Measurements from ENCODE around the gene PTPN3.
"Not testable (repeated sequence)": the region's sequence is repeated elsewhere in the genome, so short reads cannot be mapped to it uniquely, and the experiment has no call there.

The PTPN3 gene

DNA sequence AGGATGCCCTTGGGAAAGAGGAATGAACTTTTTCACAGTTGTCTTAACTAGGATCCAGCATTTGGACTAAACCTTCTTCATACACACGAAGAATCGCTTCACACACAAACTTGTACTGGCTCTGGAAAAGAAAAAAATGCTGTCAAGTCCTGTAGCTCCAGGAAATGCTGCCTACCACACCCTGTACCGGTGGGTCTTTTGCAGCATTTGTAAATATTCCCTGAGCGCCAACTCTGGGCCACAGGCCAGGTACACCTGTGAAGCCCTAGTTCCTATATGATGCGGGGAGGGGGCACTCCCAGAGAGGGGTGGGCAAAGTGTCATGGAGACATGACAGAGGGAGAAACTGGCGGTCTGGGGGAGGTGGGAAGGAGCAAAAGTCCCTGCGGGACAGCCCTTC, 118.6 kb downstream of the PTPN3 start:
- Histone ChIP-seq H3K9ac (ENCODE audit: low read depth, low read length) (no peak overlapping the region), H3K4me2 (ENCODE audit: low read length) (no peak overlapping the region), H3K27me3 (ENCODE audit: control insufficient read depth, insufficient read depth, low read length) (no peaks in the 10 kb centered on the region), H3K4me3 (ENCODE audit: low read length) (no peak overlapping the region), H3K4me1 (ENCODE audit: control insufficient read depth, insufficient read depth, low read length) (no peaks in the 10 kb centered on the region), H3K36me3 (ENCODE audit: insufficient read depth, low read length) (peaks cover 12% of the 10 kb centered on the region), H3K9me3 (replicated peaks; ENCODE audit: low read length) (no peaks in the 10 kb centered on the region)

DNA sequence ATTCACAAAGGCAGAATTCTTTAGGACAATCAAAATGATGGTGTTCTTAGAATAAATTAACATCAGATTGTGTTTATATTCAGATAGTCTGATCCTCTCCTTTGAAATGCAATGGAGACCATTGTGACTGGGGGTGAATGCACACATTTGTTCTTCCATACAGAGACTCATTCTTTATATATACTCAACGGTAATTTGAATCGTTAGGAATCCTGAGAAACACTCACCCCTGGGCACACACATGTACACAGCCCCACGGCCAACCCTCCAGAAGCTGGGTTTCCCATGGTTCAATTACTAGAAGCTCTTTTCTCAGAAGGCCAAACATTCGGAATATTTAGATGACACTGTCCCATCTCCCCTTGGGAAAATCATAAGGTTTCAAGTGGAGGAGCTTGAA, 119.8 kb downstream of the PTPN3 start:
- H3K9me3 ChIP-seq (replicated peaks; ENCODE audit: low read length): no peaks in the 10 kb centered on the region
- H3K4me1 ChIP-seq (ENCODE audit: control insufficient read depth, insufficient read depth, low read length): no peaks in the 10 kb centered on the region
- no peaks in the 10 kb centered on the region for H3K27me3 ChIP-seq (ENCODE audit: control insufficient read depth, insufficient read depth, low read length)
- H3K4me3 ChIP-seq (ENCODE audit: low read length): no peak overlapping the region
- no peak overlapping the region for H3K4me2 ChIP-seq (ENCODE audit: low read length)
- no peak overlapping the region for H3K9ac ChIP-seq (ENCODE audit: low read depth, low read length)
- peaks cover 11% of the 10 kb centered on the region for H3K36me3 ChIP-seq (ENCODE audit: insufficient read depth, low read length)

DNA sequence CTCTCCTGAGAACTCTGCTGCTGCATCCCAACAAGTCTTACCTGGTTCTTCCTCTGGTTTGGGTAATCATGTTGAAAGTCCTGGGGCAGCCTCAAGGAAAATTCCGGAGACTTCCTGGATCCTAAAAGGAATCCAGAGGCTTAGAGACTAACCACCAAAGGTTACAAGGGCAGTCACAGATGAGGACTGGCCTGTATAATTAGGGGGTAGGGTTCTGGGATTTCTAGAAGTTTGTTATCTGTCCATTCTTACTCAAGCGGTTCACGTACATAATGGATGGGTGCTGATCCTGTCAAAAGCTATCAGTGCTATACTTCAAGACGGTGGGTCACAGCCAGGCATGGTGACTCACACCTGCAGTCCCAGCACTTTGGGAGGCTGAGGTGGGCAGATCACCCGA, 125.9 kb downstream of the PTPN3 start:
- H3K4me2 ChIP-seq (ENCODE audit: low read length): no peak overlapping the region
- H3K4me1 ChIP-seq (ENCODE audit: control insufficient read depth, insufficient read depth, low read length): no peaks in the 10 kb centered on the region
- H3K9ac ChIP-seq (ENCODE audit: low read depth, low read length): no peak overlapping the region
- no peak overlapping the region for H3K4me3 ChIP-seq (ENCODE audit: low read length)
- no peaks in the 10 kb centered on the region for H3K9me3 ChIP-seq (replicated peaks; ENCODE audit: low read length)
- H3K36me3 ChIP-seq (ENCODE audit: insufficient read depth, low read length): no peaks in the 10 kb centered on the region
- no peaks in the 10 kb centered on the region for H3K27me3 ChIP-seq (ENCODE audit: control insufficient read depth, insufficient read depth, low read length)

- H3K4me3 ChIP-seq (ENCODE audit: low read length): no peak overlapping the region
- H3K4me1 ChIP-seq (ENCODE audit: control insufficient read depth, insufficient read depth, low read length): no peaks in the 10 kb centered on the region
- no peak overlapping the region for H3K4me2 ChIP-seq (ENCODE audit: low read length)
- no peaks in the 10 kb centered on the region for H3K9me3 ChIP-seq (replicated peaks; ENCODE audit: low read length)
- H3K9ac ChIP-seq (ENCODE audit: low read depth, low read length): no peak overlapping the region
- no peaks in the 10 kb centered on the region for H3K27me3 ChIP-seq (ENCODE audit: control insufficient read depth, insufficient read depth, low read length)
- no peaks in the 10 kb centered on the region for H3K36me3 ChIP-seq (ENCODE audit: insufficient read depth, low read length)
Observed at GRCh38 chr9:109371374-109371773, 126.7 kb downstream of the PTPN3 start.

DNA sequence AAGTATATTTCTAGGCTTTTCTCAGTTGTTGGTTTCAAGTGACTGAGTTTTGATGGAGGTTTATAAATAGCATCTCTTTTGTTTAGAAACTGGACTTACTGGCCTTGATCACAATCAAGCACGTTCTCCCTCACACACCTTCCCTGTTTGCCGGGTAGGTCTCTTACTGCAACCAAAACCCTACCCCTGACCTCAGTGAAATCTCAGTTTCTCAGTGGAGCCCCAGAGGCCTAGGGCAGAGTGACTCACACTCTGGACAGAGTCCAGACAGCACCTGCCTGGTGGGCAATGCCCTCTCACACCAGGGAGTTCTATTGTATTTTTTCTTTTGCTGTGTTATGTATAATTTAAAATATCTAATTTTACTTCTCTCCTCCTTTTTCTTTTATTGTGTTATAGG, 128.8 kb downstream of the PTPN3 start:
- no peaks in the 10 kb centered on the region for H3K9me3 ChIP-seq (replicated peaks; ENCODE audit: low read length)
- no peak overlapping the region for H3K4me3 ChIP-seq (ENCODE audit: low read length)
- H3K4me2 ChIP-seq (ENCODE audit: low read length): no peak overlapping the region
- H3K27me3 ChIP-seq (ENCODE audit: control insufficient read depth, insufficient read depth, low read length): peaks cover 10% of the 10 kb centered on the region
- no peaks in the 10 kb centered on the region for H3K4me1 ChIP-seq (ENCODE audit: control insufficient read depth, insufficient read depth, low read length)
- no peak overlapping the region for H3K9ac ChIP-seq (ENCODE audit: low read depth, low read length)
- H3K36me3 ChIP-seq (ENCODE audit: insufficient read depth, low read length): no peaks in the 10 kb centered on the region

DNA sequence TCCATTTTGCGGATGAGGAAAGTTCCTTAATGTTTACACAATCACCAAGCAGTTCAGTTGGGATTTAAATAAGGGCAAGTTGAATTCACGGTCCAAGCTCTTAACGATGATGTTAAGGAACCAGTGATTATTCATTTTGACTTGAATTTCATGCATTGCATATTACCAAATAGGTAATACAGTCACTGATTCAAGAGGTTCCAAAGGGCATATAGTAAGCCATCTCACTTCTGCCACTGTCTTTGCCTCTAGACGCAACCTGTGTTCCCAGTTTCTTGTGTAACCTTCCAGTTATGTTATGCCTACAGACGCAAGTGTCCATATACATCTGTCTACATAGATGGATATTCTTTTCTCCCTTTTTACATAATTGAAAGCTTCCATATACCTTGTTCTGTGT, 137.3 kb downstream of the PTPN3 start:
- Histone ChIP-seq H3K4me1 (ENCODE audit: control insufficient read depth, insufficient read depth, low read length) (no peaks in the 10 kb centered on the region), H3K4me2 (ENCODE audit: low read length) (no peak overlapping the region), H3K36me3 (ENCODE audit: insufficient read depth, low read length) (no peaks in the 10 kb centered on the region), H3K27me3 (ENCODE audit: control insufficient read depth, insufficient read depth, low read length) (peaks cover 23% of the 10 kb centered on the region), H3K9ac (ENCODE audit: low read depth, low read length) (no peak overlapping the region), H3K4me3 (ENCODE audit: low read length) (no peak overlapping the region), H3K9me3 (replicated peaks; ENCODE audit: low read length) (no peaks in the 10 kb centered on the region)

- H3K9me3 ChIP-seq (replicated peaks; ENCODE audit: low read length); H3K4me3 ChIP-seq (ENCODE audit: low read length); H3K9ac ChIP-seq (ENCODE audit: low read depth, low read length); H3K4me2 ChIP-seq (ENCODE audit: low read length); H3K36me3 ChIP-seq (ENCODE audit: insufficient read depth, low read length); H3K4me1 ChIP-seq (ENCODE audit: control insufficient read depth, insufficient read depth, low read length): not testable (repeated sequence)
- H3K27me3 ChIP-seq (ENCODE audit: control insufficient read depth, insufficient read depth, low read length): peaks cover 26% of the 10 kb centered on the region
Observed at GRCh38 chr9:109358968-109359603, 139.0 kb downstream of the PTPN3 start.

- Histone ChIP-seq H3K27me3 (ENCODE audit: control insufficient read depth, insufficient read depth, low read length) (peaks cover 52% of the 10 kb centered on the region), H3K9me3 (replicated peaks; ENCODE audit: low read length) (no peaks in the 10 kb centered on the region), H3K4me2 (ENCODE audit: low read length) (no peak overlapping the region), H3K36me3 (ENCODE audit: insufficient read depth, low read length) (no peaks in the 10 kb centered on the region), H3K4me3 (ENCODE audit: low read length) (no peak overlapping the region), H3K4me1 (ENCODE audit: control insufficient read depth, insufficient read depth, low read length) (no peaks in the 10 kb centered on the region), H3K9ac (ENCODE audit: low read depth, low read length) (no peak overlapping the region)
Observed at GRCh38 chr9:109355564-109356297, 142.4 kb downstream of the PTPN3 start.

- Histone ChIP-seq H3K4me3 (ENCODE audit: low read length) (no peak overlapping the region), H3K4me2 (ENCODE audit: low read length) (no peak overlapping the region), H3K36me3 (ENCODE audit: insufficient read depth, low read length) (no peaks in the 10 kb centered on the region), H3K9ac (ENCODE audit: low read depth, low read length) (no peak overlapping the region), H3K9me3 (replicated peaks; ENCODE audit: low read length) (no peaks in the 10 kb centered on the region), H3K4me1 (ENCODE audit: control insufficient read depth, insufficient read depth, low read length) (peaks cover 5% of the 10 kb centered on the region), H3K27me3 (ENCODE audit: control insufficient read depth, insufficient read depth, low read length) (peaks cover 55% of the 10 kb centered on the region)
Observed at GRCh38 chr9:109354190-109354589, 143.9 kb downstream of the PTPN3 start.

DNA sequence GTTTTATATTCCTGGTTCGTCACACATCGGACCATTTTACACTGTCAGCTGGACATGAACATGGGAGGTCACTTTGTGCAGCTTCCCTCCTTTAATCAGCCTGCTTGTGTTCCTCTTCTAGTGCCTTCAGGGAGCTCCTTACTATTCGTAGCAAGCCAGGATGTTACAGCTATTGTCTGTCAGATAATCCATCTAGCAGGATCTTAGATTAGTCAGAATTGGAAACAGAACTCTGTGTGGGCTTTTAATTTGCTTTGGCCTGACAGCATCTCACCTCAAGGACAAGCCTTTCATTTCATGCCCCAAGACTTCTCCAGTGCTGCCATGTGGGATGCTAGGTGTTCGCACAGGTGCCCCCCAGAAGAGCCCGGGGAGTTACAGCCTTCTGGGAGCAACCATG, 147.1 kb downstream of the PTPN3 start:
- Histone ChIP-seq H3K4me3 (ENCODE audit: low read length) (no peak overlapping the region), H3K9me3 (replicated peaks; ENCODE audit: low read length) (no peaks in the 10 kb centered on the region), H3K4me1 (ENCODE audit: control insufficient read depth, insufficient read depth, low read length) (peaks cover 9% of the 10 kb centered on the region), H3K4me2 (ENCODE audit: low read length) (no peak overlapping the region), H3K9ac (ENCODE audit: low read depth, low read length) (no peak overlapping the region), H3K27me3 (ENCODE audit: control insufficient read depth, insufficient read depth, low read length) (peaks cover 68% of the 10 kb centered on the region), H3K36me3 (ENCODE audit: insufficient read depth, low read length) (no peaks in the 10 kb centered on the region)

DNA sequence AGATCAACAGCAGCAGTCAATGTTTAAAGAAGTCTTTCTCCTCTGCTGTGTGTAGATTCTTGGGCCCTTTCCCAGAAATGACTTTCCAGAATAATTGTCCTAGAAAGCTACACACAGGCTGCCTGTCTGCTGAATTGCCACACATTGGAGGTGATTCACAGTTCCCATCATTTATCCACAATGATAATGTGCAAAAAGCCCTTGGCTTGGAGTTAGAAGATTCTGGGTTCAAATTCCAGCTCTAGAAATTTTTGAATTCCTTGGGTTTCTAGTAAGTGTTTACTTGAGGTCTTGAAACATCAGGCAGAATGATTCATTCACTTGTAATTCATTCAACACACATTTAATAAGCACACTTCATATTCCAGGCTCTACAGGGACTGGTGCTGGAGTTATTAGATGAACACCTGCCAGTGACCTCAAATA, 148.7 kb downstream of the PTPN3 start:
- Histone ChIP-seq H3K4me2 (ENCODE audit: low read length) (no peak overlapping the region), H3K9me3 (replicated peaks; ENCODE audit: low read length) (no peaks in the 10 kb centered on the region), H3K36me3 (ENCODE audit: insufficient read depth, low read length) (no peaks in the 10 kb centered on the region), H3K4me3 (ENCODE audit: low read length) (no peak overlapping the region), H3K9ac (ENCODE audit: low read depth, low read length) (no peak overlapping the region), H3K4me1 (ENCODE audit: control insufficient read depth, insufficient read depth, low read length) (peaks cover 9% of the 10 kb centered on the region), H3K27me3 (ENCODE audit: control insufficient read depth, insufficient read depth, low read length) (peaks cover 62% of the 10 kb centered on the region)

- Histone ChIP-seq H3K4me3 (ENCODE audit: low read length) (no peak overlapping the region), H3K36me3 (ENCODE audit: insufficient read depth, low read length) (no peaks in the 10 kb centered on the region), H3K4me1 (ENCODE audit: control insufficient read depth, insufficient read depth, low read length) (peaks cover 9% of the 10 kb centered on the region), H3K9me3 (replicated peaks; ENCODE audit: low read length) (no peaks in the 10 kb centered on the region), H3K27me3 (ENCODE audit: control insufficient read depth, insufficient read depth, low read length) (peaks cover 48% of the 10 kb centered on the region), H3K9ac (ENCODE audit: low read depth, low read length) (no peak overlapping the region), H3K4me2 (ENCODE audit: low read length) (no peak overlapping the region)
Observed at GRCh38 chr9:109346904-109347303, 151.2 kb downstream of the PTPN3 start.
